AG04449 (cell line): ENCODE measurements around the gene GRPEL1.
"Not testable (repeated sequence)": the region's sequence is repeated elsewhere in the genome, so short reads cannot be mapped to it uniquely, and the experiment has no call there.

Experiments
- CTCF ChIA-PET: fragments of 350-600 bp; formaldehyde crosslinking; extraction: SDS; loops from one replicate; lab custom pipeline; 2021; ENCODE audit warnings: antibody characterized with exemption; lab: Yijun Ruan, JAX
- POLR2A ChIA-PET: fragments of 400-600, 350-600 bp; formaldehyde crosslinking; extraction: SDS; loops from one replicate; lab custom pipeline; 2020; ENCODE audit warnings: antibody characterized with exemption, inconsistent platforms; lab: Yijun Ruan, JAX
- DNase-seq: peaks from one replicate; pipeline ENCODE4 v3.0.0-alpha.2; 2010; ENCODE audit warnings: low read depth, low spot score
- H3K4me3 ChIP-seq: 2 replicates; pipeline ENCODE4 v1.5.1; 2011; ENCODE audit warnings: low read depth, mild to moderate bottlenecking, control low read depth, low read length
- CTCF ChIP-seq: IDR thresholded peaks from one replicate; pipeline ENCODE4 v1.5.1; 2011; ENCODE audit warnings: mild to moderate bottlenecking, moderate library complexity, low read length, control low read depth, inconsistent platforms; ENCODE audit not compliant: insufficient read depth; ENCODE audit errors: missing control alignments

The GRPEL1 gene

GRCh38 chr4:7104366-7105031, 36.6 kb upstream of the GRPEL1 start:
- H3K4me3 ChIP-seq, result no peak overlapping the region
- ChIA-PET POLR2A (no interaction called here), CTCF (interaction anchor here (0.7 to 4.5 kb wide), 4 partner anchors 17 to 131 kb away, joined by 3 to 70 read pairs (median 22); partner anchors contain the start of gene GRPEL1)
- no peak for TF ChIP-seq CTCF
- DNase-seq, result no peak

GRCh38 chr4:7103607-7104365, 35.9 kb upstream of the GRPEL1 start:
- ChIA-PET POLR2A (no interaction called here), CTCF (interaction anchor here (0.7 to 4.5 kb wide), 9 partner anchors 8 to 130 kb away, joined by 3 to 70 read pairs (median 7); partner anchors contain the start of genes GRPEL1 and TADA2B)
- no peak for DNase-seq
- no peak for TF ChIP-seq CTCF
- H3K4me3 ChIP-seq, result peak overlapping the region; percentile 62

- DNase-seq, result no peak
- CTCF ChIA-PET, result interaction anchor here (0.8 to 4.5 kb wide), 19 partner anchors 9 to 227 kb away, joined by 3 to 70 read pairs (median 4); partner anchors contain the start of genes GRPEL1 and TADA2B
- peak overlapping the region; percentile 62 for H3K4me3 ChIP-seq
- no peak for TF ChIP-seq CTCF
- POLR2A ChIA-PET, result interaction anchor here (0.6 kb wide), 1 partner anchor 258 kb away, joined by 3 read pairs; no protein-coding TSS in a partner anchor
Measured at GRCh38 chr4:7103031-7103606, 35.3 kb upstream of the GRPEL1 start.

GRCh38 chr4:7102516-7102909, 34.6 kb upstream of the GRPEL1 start:
- ChIA-PET CTCF (interaction anchor here (0.7 to 4.5 kb wide), 24 partner anchors 8 to 396 kb away, joined by 3 to 70 read pairs (median 4); partner anchors contain the start of genes GRPEL1 and TADA2B), POLR2A (interaction anchor here (0.6 kb wide), 1 partner anchor 258 kb away, joined by 3 read pairs; no protein-coding TSS in a partner anchor)
- DNase-seq, result not testable (repeated sequence)
- peak overlapping the region; percentile 62 for H3K4me3 ChIP-seq

- H3K4me3 ChIP-seq, result peak overlapping the region; percentile 43
- CTCF ChIA-PET, result interaction anchor here (0.5 to 4.5 kb wide), 33 partner anchors 8 to 396 kb away, joined by 3 to 70 read pairs (median 4); partner anchors contain the start of genes GRPEL1 and TADA2B
- TF ChIP-seq CTCF, result peak; percentile 84
- POLR2A ChIA-PET, result interaction anchor here (0.6 kb wide), 1 partner anchor 257 kb away, joined by 3 read pairs; no protein-coding TSS in a partner anchor
- no peak for DNase-seq
Measured at GRCh38 chr4:7101692-7102515, 34.0 kb upstream of the GRPEL1 start.

- TF ChIP-seq CTCF, result no peak
- ChIA-PET CTCF (interaction anchor here (1.3 to 2.0 kb wide), 3 partner anchors 10 to 27 kb away, joined by 4 to 6 read pairs (median 5); no protein-coding TSS in a partner anchor), POLR2A (no interaction called here)
- DNase-seq, result no peak
- H3K4me3 ChIP-seq, result no peak overlapping the region
Measured at GRCh38 chr4:7096236-7096635, 28.4 kb upstream of the GRPEL1 start.
